Left ventricle myocardium inferior (tissue), 1 donor: Measurements from ENCODE around the gene CER1. TPM values are rescaled to one million over a fixed set of nuclear protein-coding genes. Genes with fewer than 3 reads are reported as not detected.

ENCODE experiments used
- DNase-seq: peaks from one replicate; pipeline ENCODE4 v3.0.0-alpha.2; 2020
- H3K27ac ChIP-seq: fragments of 200-600 bp; replicated peaks from 2 replicates; pipeline ENCODE4 v1.8.0; 2021
- H3K27me3 ChIP-seq: fragments of 200-600 bp; 2 replicates; pipeline ENCODE4 v1.8.0; 2021; ENCODE audit warnings: low read depth
- H3K36me3 ChIP-seq: fragments of 200-600 bp; 2 replicates; pipeline ENCODE4 v1.8.0; 2021
- H3K4me1 ChIP-seq: fragments of 200-600 bp; 2 replicates; pipeline ENCODE4 v1.8.0; 2021
- H3K4me3 ChIP-seq: fragments of 200-600 bp; 2 replicates; pipeline ENCODE4 v1.8.0; 2021; ENCODE audit warnings: mild to moderate bottlenecking, moderate library complexity
- H3K9me3 ChIP-seq: fragments of 200-600 bp; replicated peaks from 2 replicates; pipeline ENCODE4 v1.8.0; 2021
- CTCF ChIP-seq: fragments of 200-600 bp; IDR thresholded peaks from 2 replicates; pipeline ENCODE4 v1.8.0; 2021; ENCODE audit warnings: antibody characterized with exemption, mild to moderate bottlenecking, borderline replicate concordance
- intact Hi-C: fragments of 100-400 bp; cut with micrococcal nuclease; formaldehyde crosslinking; loops from one replicate; pipeline ENCODE4 v1.11.0; 2022
- total RNA-seq: library from RNA; stranded (reverse); fragmentation: NEBNext Ultra II Directional; extraction: Animal tissue kit (Norgen Biotek cat#: 25700); gene quantifications from one replicate; pipeline ENCODE4 v1.2.1, GENCODE V29; 2021
- donor health status: DM: no; HTN: yes; CAD: no; lungs with severe emphysema.

CER1 gene
- total RNA-seq, 1 donor from 2014 or later, result not detected

GRCh38 chr9:14749741-14750211 lies 27.2 kb upstream of the CER1 start:
- Histone ChIP-seq H3K36me3 (no peaks in the 10 kb centered on the region), H3K27ac (no peak overlapping the region), H3K4me3 (no peak overlapping the region), H3K9me3 (no peaks in the 10 kb centered on the region), H3K27me3 (peaks cover 6% of the 10 kb centered on the region), H3K4me1 (no peaks in the 10 kb centered on the region)
- no peak for TF ChIP-seq CTCF
- intact Hi-C loops, result no loop called here
- DNase-seq, result no peak

- no peaks in the 10 kb centered on the region for H3K9me3 ChIP-seq
- no peak overlapping the region for H3K4me3 ChIP-seq
- TF ChIP-seq CTCF, result no peak
- H3K27me3 ChIP-seq, result peaks cover 6% of the 10 kb centered on the region
- H3K4me1 ChIP-seq, result no peaks in the 10 kb centered on the region
- no peak for DNase-seq
- H3K36me3 ChIP-seq, result no peaks in the 10 kb centered on the region
- intact Hi-C loops, result no loop called here
- H3K27ac ChIP-seq, result no peak overlapping the region
These were observed 25.8 kb upstream of the CER1 start for GRCh38 chr9:14748373-14748772.

- no peak for DNase-seq
- peaks cover 6% of the 10 kb centered on the region for H3K27me3 ChIP-seq
- no peaks in the 10 kb centered on the region for H3K4me1 ChIP-seq
- intact Hi-C loops, result no loop called here
- H3K9me3 ChIP-seq, result no peaks in the 10 kb centered on the region
- H3K4me3 ChIP-seq, result no peak overlapping the region
- no peaks in the 10 kb centered on the region for H3K36me3 ChIP-seq
- H3K27ac ChIP-seq, result no peak overlapping the region
- no peak for TF ChIP-seq CTCF
These were observed 24.6 kb upstream of the CER1 start for GRCh38 chr9:14747111-14747510.

- H3K9me3 ChIP-seq, result no peaks in the 10 kb centered on the region
- no peak for TF ChIP-seq CTCF
These were observed 24.1 kb upstream of the CER1 start for GRCh38 chr9:14746626-14747025.

GRCh38 chr9:14744768-14745167 lies 22.2 kb upstream of the CER1 start:
- H3K27me3 ChIP-seq, result peaks cover 4% of the 10 kb centered on the region
- no peak for TF ChIP-seq CTCF
- no peaks in the 10 kb centered on the region for H3K4me1 ChIP-seq
- H3K27ac ChIP-seq, result no peak overlapping the region
- intact Hi-C loops, result no loop called here
- H3K4me3 ChIP-seq, result no peak overlapping the region
- no peaks in the 10 kb centered on the region for H3K36me3 ChIP-seq
- no peaks in the 10 kb centered on the region for H3K9me3 ChIP-seq
- DNase-seq, result no peak

More at GRCh38 chr9:14746626-14747025, 24.1 kb upstream of the CER1 start:
- intact Hi-C loops, result no loop called here
- no peaks in the 10 kb centered on the region for H3K4me1 ChIP-seq
- H3K4me3 ChIP-seq, result no peak overlapping the region
- DNase-seq, result no peak
- H3K36me3 ChIP-seq, result no peaks in the 10 kb centered on the region
- peaks cover 6% of the 10 kb centered on the region for H3K27me3 ChIP-seq
- no peak overlapping the region for H3K27ac ChIP-seq

- Histone ChIP-seq H3K4me3 (no peak overlapping the region), H3K36me3 (no peaks in the 10 kb centered on the region)
- no peak for TF ChIP-seq CTCF
These were observed 18.8 kb upstream of the CER1 start for GRCh38 chr9:14741369-14741768.

More at GRCh38 chr9:14741369-14741768, 18.8 kb upstream of the CER1 start:
- no peak for DNase-seq
- H3K9me3 ChIP-seq, result no peaks in the 10 kb centered on the region
- no peak overlapping the region for H3K27ac ChIP-seq
- intact Hi-C loops, result no loop called here
- no peaks in the 10 kb centered on the region for H3K4me1 ChIP-seq
- H3K27me3 ChIP-seq, result no peaks in the 10 kb centered on the region
